ENCODE measurements around the gene BEND5. TPM values are rescaled to one million over a fixed set of nuclear protein-coding genes. Genes with fewer than 3 reads are reported as not detected.

BEND5 gene
- total and polyA plus RNA-seq, 7 donors = 0.84 to 3.7 (median 1.6) TPM

- no peak for ATAC-seq
- peaks cover 2 to 31% of the 10 kb centered on the region in 2 donors for H3K36me3 ChIP-seq (ENCODE audit: insufficient read depth in 1 of 2, low read depth in 1 of 2)
- no peak overlapping the region for H3K27ac ChIP-seq
Observed at GRCh38 chr1:48744032-48744431, 32.7 kb downstream of the BEND5 start.

GRCh38 chr1:48743480-48743879, 33.2 kb downstream of the BEND5 start:
- peaks cover 2 to 31% of the 10 kb centered on the region in 2 donors for H3K36me3 ChIP-seq (ENCODE audit: insufficient read depth in 1 of 2, low read depth in 1 of 2)
- intact Hi-C loops (cut with DNase I) = no loop called here

More at GRCh38 chr1:48744032-48744431, 32.7 kb downstream of the BEND5 start:
- no peaks in the 10 kb centered on the region for H3K4me1 ChIP-seq
- no peak for DNase-seq
- H3K27me3 ChIP-seq (ENCODE audit: insufficient read depth in 3 of 3, low read length in 2 of 3) = no peaks in the 10 kb centered on the region
- TF ChIP-seq CTCF (IDR thresholded peaks at IDR 0.05) = no peak
- no peak overlapping the region for H3K4me3 ChIP-seq
- intact Hi-C loops (cut with DNase I) = no loop called here
- 91 to 95% (median 94%) methylated on average over 2 of the region's 2 CpGs for WGBS, 3 donors
- no peaks in the 10 kb centered on the region for H3K9me3 ChIP-seq

GRCh38 chr1:48741380-48741779, 35.3 kb downstream of the BEND5 start:
- no peak for TF ChIP-seq CTCF (IDR thresholded peaks at IDR 0.05)
- Histone ChIP-seq H3K36me3 (ENCODE audit: insufficient read depth in 1 of 2, low read depth in 1 of 2) (peaks cover 0 to 32% of the 10 kb centered on the region in 2 donors), H3K27ac (no peak overlapping the region), H3K27me3 (ENCODE audit: insufficient read depth in 3 of 3, low read length in 2 of 3) (no peaks in the 10 kb centered on the region), H3K4me3 (no peak overlapping the region), H3K4me1 (no peaks in the 10 kb centered on the region), H3K9me3 (no peaks in the 10 kb centered on the region)
- no peak for ATAC-seq
- DNase-seq = no peak
- 88 to 91% (median 89%) methylated on average over 7 of the region's 7 CpGs for WGBS, 3 donors
- intact Hi-C loops (cut with DNase I) = no loop called here

More at GRCh38 chr1:48743480-48743879, 33.2 kb downstream of the BEND5 start:
- Histone ChIP-seq H3K4me3 (no peak overlapping the region), H3K4me1 (no peaks in the 10 kb centered on the region), H3K9me3 (no peaks in the 10 kb centered on the region), H3K27ac (no peak overlapping the region), H3K27me3 (ENCODE audit: insufficient read depth in 3 of 3, low read length in 2 of 3) (no peaks in the 10 kb centered on the region)
- TF ChIP-seq CTCF (IDR thresholded peaks at IDR 0.05) = no peak
- no peak for DNase-seq
- no peak for ATAC-seq

- 68 to 80% (median 79%) methylated on average over 3 of the region's 3 CpGs for WGBS, 3 donors
- Histone ChIP-seq H3K27me3 (ENCODE audit: insufficient read depth in 3 of 3, low read length in 2 of 3) (no peaks in the 10 kb centered on the region), H3K4me1 (no peaks in the 10 kb centered on the region), H3K9me3 (no peaks in the 10 kb centered on the region), H3K27ac (no peak overlapping the region), H3K4me3 (no peak overlapping the region), H3K36me3 (ENCODE audit: insufficient read depth in 1 of 2, low read depth in 1 of 2) (peaks cover 0 to 33% of the 10 kb centered on the region in 2 donors)
- no peak for ATAC-seq
- no peak for DNase-seq
- no peak for TF ChIP-seq CTCF (IDR thresholded peaks at IDR 0.05)
- intact Hi-C loops (cut with DNase I) = no loop called here
Observed at GRCh38 chr1:48740621-48741020, 36.1 kb downstream of the BEND5 start.

GRCh38 chr1:48739091-48739490, 37.6 kb downstream of the BEND5 start:
- ATAC-seq (no peak), DNase-seq (no peak)
- no peak overlapping the region for H3K27ac ChIP-seq
- H3K9me3 ChIP-seq = no peaks in the 10 kb centered on the region
- intact Hi-C loops (cut with DNase I) = no loop called here
- H3K27me3 ChIP-seq (ENCODE audit: insufficient read depth in 3 of 3, low read length in 2 of 3) = no peaks in the 10 kb centered on the region
- no peak overlapping the region for H3K4me3 ChIP-seq
- no peaks in the 10 kb centered on the region for H3K4me1 ChIP-seq
- peaks cover 4 to 35% of the 10 kb centered on the region in 2 donors for H3K36me3 ChIP-seq (ENCODE audit: insufficient read depth in 1 of 2, low read depth in 1 of 2)
- 71 to 79% (median 76%) methylated on average over 3 of the region's 3 CpGs for WGBS, 3 donors
- no peak for TF ChIP-seq CTCF (IDR thresholded peaks at IDR 0.05)

Measured in psoas muscle (tissue), 8 donors.